Neuronal stem cell (in vitro differentiated cells): ENCODE results near the gene PTPRD.

Experiments used
- DNase-seq: peaks from one replicate; pipeline ENCODE4 v3.0.0-alpha.2; 2013; ENCODE audit warnings: low spot score
- H2AFZ ChIP-seq: one replicate; pipeline ENCODE4 v1.6.1; 2013; ENCODE audit warnings: mild to moderate bottlenecking, low read length, inconsistent platforms
- H2AK5ac ChIP-seq: 2 replicates; pipeline ENCODE4 v1.6.1; 2013; ENCODE audit warnings: low read depth, mild to moderate bottlenecking, inconsistent platforms, low read length, moderate library complexity, mixed read lengths
- H2BK120ac ChIP-seq: 2 replicates; pipeline ENCODE4 v1.6.1; 2013; ENCODE audit warnings: low read depth, mild to moderate bottlenecking, inconsistent platforms, low read length, moderate library complexity, mixed read lengths
- H2BK12ac ChIP-seq: one replicate; pipeline ENCODE4 v1.6.1; 2013; ENCODE audit warnings: low read length, inconsistent platforms
- H2BK15ac ChIP-seq: 2 replicates; pipeline ENCODE4 v1.6.1; 2013; ENCODE audit warnings: mild to moderate bottlenecking, low read length, inconsistent platforms, mixed read lengths
- H2BK5ac ChIP-seq: one replicate; pipeline ENCODE4 v1.6.1; 2013; ENCODE audit warnings: inconsistent platforms, mild to moderate bottlenecking, low read length, moderate library complexity
- H3K14ac ChIP-seq: one replicate; pipeline ENCODE4 v1.6.1; 2013; ENCODE audit warnings: low read length, inconsistent platforms
- H3K18ac ChIP-seq: 2 replicates; pipeline ENCODE4 v1.6.1; 2013; ENCODE audit warnings: low read length, inconsistent platforms
- H3K23ac ChIP-seq: 2 replicates; pipeline ENCODE4 v1.6.1; 2013; ENCODE audit warnings: low read depth, mild to moderate bottlenecking, mixed read lengths, low read length, inconsistent platforms; ENCODE audit not compliant: poor library complexity
- H3K27ac ChIP-seq: replicated peaks from 3 replicates; pipeline ENCODE4 v1.5.1; 2013; ENCODE audit warnings: low read length, inconsistent platforms
- H3K27me3 ChIP-seq, 3 experiments: 2 replicates each; pipeline ENCODE4 v1.6.1; 2013; ENCODE audit warnings: low read length in 3 of 3, mild to moderate bottlenecking in 2 of 3, inconsistent platforms in 1 of 3, low read depth in 1 of 3, mixed read lengths in 1 of 3, moderate library complexity in 1 of 3; ENCODE audit not compliant: control insufficient read depth in 3 of 3, insufficient read depth in 3 of 3
- H3K36me3 ChIP-seq, 2 donors: replicated peaks in 1 of 2; 2 replicates each; pipeline ENCODE4 v1.6.1; 2013; ENCODE audit warnings: low read length in 2 of 2; ENCODE audit not compliant: control insufficient read depth in 2 of 2, insufficient read depth in 2 of 2
- H3K4ac ChIP-seq: 2 replicates; pipeline ENCODE4 v1.6.1; 2013; ENCODE audit warnings: inconsistent platforms, mild to moderate bottlenecking, low read length, moderate library complexity
- H3K4me1 ChIP-seq, 2 donors: 1 replicate in 1 of 2; 2 replicates in 1 of 2; pipeline ENCODE4 v1.6.1; 2013; ENCODE audit warnings: low read length in 2 of 2, low read depth in 1 of 2; ENCODE audit not compliant: control insufficient read depth in 2 of 2, insufficient read depth in 1 of 2
- H3K4me2 ChIP-seq: one replicate; pipeline ENCODE4 v1.6.1; 2013; ENCODE audit warnings: mild to moderate bottlenecking, low read length, inconsistent platforms; ENCODE audit not compliant: insufficient read depth, poor library complexity, severe bottlenecking
- H3K4me3 ChIP-seq, 2 donors: 2 replicates each; pipeline ENCODE4 v1.5.1; 2013; ENCODE audit warnings: low read length in 2 of 2, mild to moderate bottlenecking in 2 of 2, inconsistent platforms in 1 of 2, moderate library complexity in 1 of 2
- H3K79me1 ChIP-seq: one replicate; pipeline ENCODE4 v1.6.1; 2013; ENCODE audit warnings: low read depth, mild to moderate bottlenecking, inconsistent platforms, low read length, moderate library complexity
- H3K9ac ChIP-seq: one replicate; pipeline ENCODE4 v1.6.1; 2013; ENCODE audit warnings: mild to moderate bottlenecking, low read depth, low read length, inconsistent platforms; ENCODE audit not compliant: poor library complexity
- H3K9me3 ChIP-seq, 2 donors: replicated peaks in 1 of 2; 2 replicates each; pipeline versions ENCODE3 to v1.6.1; 2013; ENCODE audit warnings: low read length in 2 of 2, mild to moderate bottlenecking in 2 of 2, inconsistent platforms in 1 of 2, low read depth in 1 of 2, mixed read lengths in 1 of 2, moderate library complexity in 1 of 2; ENCODE audit not compliant: control insufficient read depth in 2 of 2, insufficient read depth in 1 of 2
- H4K8ac ChIP-seq: one replicate; pipeline ENCODE4 v1.6.1; 2013; ENCODE audit warnings: low read depth, mild to moderate bottlenecking, inconsistent platforms, low read length, moderate library complexity
- H4K91ac ChIP-seq: one replicate; pipeline ENCODE4 v1.6.1; 2013; ENCODE audit warnings: low read length, low read depth, mild to moderate bottlenecking, inconsistent platforms; ENCODE audit not compliant: poor library complexity
- WGBS, 2 donors: extraction: QIAGEN DNeasy Blood & Tissue Kit; methylation state at CpG; one replicate each; pipeline ENCODE4 v1.1.7; 2013; ENCODE audit warnings: missing lambda C conversion rate in 2 of 2, mixed read lengths in 1 of 2; ENCODE audit not compliant: insufficient read length in 2 of 2, insufficient replicate concordance in 1 of 2; ENCODE audit errors: extremely low coverage in 2 of 2; 5-methylcytosine and 5-hydroxymethylcytosine counted together

Gene PTPRD

DNA sequence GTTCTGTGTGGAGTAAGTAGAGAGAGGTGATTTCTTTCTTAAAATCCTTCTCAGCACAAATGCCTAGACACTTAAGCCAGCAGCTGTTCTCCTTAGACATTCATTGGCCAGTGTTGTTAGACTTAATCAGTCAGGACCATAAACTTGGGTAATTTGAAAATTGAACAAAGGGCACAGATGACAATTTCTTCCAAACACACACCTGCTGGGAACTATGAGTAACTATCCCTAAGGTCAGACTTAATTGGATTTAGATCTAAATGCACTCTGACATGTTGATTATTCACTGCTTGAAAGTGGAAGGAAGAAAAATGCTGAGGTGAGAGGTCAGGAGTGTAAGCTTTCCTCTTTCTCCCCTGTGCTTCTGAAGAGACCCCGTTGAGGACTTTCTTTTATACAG, 1729.5 kb downstream of the PTPRD start:
- no peak overlapping the region for H3K4me2 ChIP-seq
- no peak overlapping the region for H2BK120ac ChIP-seq
- no peak overlapping the region for H3K27ac ChIP-seq
- no peak overlapping the region for H3K18ac ChIP-seq
- no peak overlapping the region for H2AFZ ChIP-seq
- H2BK12ac ChIP-seq, result no peak overlapping the region
- H4K8ac ChIP-seq, result no peak overlapping the region
- no peak overlapping the region for H2AK5ac ChIP-seq
- DNase-seq, result no peak
- H3K79me1 ChIP-seq, result no peaks in the 10 kb centered on the region
- H3K27me3 ChIP-seq, result no peaks in the 10 kb centered on the region
- H3K4ac ChIP-seq, result no peak overlapping the region
- WGBS, 2 donors, result no CpG with 5 or more reads among the region's 1 CpG
- no peak overlapping the region for H3K9ac ChIP-seq
- H3K9me3 ChIP-seq, result no peaks in the 10 kb centered on the region
- no peak overlapping the region for H4K91ac ChIP-seq
- no peak overlapping the region for H3K23ac ChIP-seq
- no peak overlapping the region for H2BK15ac ChIP-seq
- H3K4me3 ChIP-seq, result no peak overlapping the region
- H2BK5ac ChIP-seq, result no peak overlapping the region
- no peak overlapping the region for H3K14ac ChIP-seq
- no peaks in the 10 kb centered on the region for H3K4me1 ChIP-seq
- H3K36me3 ChIP-seq, result no peaks in the 10 kb centered on the region

DNA sequence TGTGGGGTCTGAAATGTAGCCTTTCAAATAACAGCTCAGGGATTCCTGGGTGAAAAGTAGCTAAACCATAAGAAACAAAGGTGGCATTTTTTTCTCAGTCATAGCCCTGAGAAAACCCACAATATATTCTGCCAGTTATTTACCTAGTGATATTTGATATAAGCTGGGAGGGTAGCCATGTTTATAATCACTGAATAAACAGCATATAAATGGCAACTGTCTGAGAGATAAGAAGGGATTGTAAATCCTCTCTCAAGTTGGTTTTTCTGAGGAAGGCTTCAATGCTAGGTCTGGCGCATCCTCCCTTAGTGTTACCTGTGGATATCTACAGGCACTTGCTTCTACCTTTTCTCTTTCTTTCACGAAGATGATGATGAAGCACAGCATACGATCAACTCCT, 1732.7 kb downstream of the PTPRD start:
- no peak overlapping the region for H2BK15ac ChIP-seq
- H3K27ac ChIP-seq, result no peak overlapping the region
- H3K18ac ChIP-seq, result no peak overlapping the region
- H3K36me3 ChIP-seq, result no peaks in the 10 kb centered on the region
- no CpG with 5 or more reads among the region's 3 CpGs for WGBS, 2 donors
- H3K27me3 ChIP-seq, result no peaks in the 10 kb centered on the region
- no peak overlapping the region for H2BK5ac ChIP-seq
- no peak overlapping the region for H3K4ac ChIP-seq
- no peak overlapping the region for H2AK5ac ChIP-seq
- H3K4me3 ChIP-seq, result no peak overlapping the region
- H3K14ac ChIP-seq, result no peak overlapping the region
- H3K9ac ChIP-seq, result no peak overlapping the region
- H3K23ac ChIP-seq, result no peak overlapping the region
- no peak overlapping the region for H3K4me2 ChIP-seq
- no peak overlapping the region for H2AFZ ChIP-seq
- H2BK12ac ChIP-seq, result no peak overlapping the region
- no peaks in the 10 kb centered on the region for H3K4me1 ChIP-seq
- no peak for DNase-seq
- H4K91ac ChIP-seq, result no peak overlapping the region
- H3K9me3 ChIP-seq, result no peaks in the 10 kb centered on the region
- no peak overlapping the region for H4K8ac ChIP-seq
- H3K79me1 ChIP-seq, result no peaks in the 10 kb centered on the region
- no peak overlapping the region for H2BK120ac ChIP-seq

DNA sequence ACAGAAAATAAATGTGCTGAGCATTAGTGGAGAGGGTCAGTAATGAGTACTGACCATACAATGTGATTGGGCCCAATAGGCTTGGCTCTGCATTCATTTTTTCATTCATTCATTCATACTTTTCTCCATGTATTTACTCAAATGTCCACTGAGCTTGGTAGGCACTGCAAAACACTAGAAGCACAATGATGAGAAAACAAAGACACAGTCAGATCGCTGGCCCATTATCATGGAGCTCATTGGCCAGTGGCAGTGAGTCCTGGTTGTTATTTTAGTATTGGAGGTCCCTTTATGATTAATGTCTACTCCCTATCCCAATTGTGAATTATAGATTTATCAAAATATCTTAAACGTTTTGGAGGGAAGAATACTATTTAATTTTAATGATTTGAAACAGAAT, 1733.5 kb downstream of the PTPRD start:
- H2BK12ac ChIP-seq, result no peak overlapping the region
- no peak overlapping the region for H3K27ac ChIP-seq
- no peak overlapping the region for H3K4ac ChIP-seq
- WGBS, 2 donors, result no CpG with 5 or more reads among the region's 2 CpGs
- no peak overlapping the region for H3K9ac ChIP-seq
- H3K79me1 ChIP-seq, result no peaks in the 10 kb centered on the region
- H3K36me3 ChIP-seq, result no peaks in the 10 kb centered on the region
- no peak overlapping the region for H4K91ac ChIP-seq
- H2BK15ac ChIP-seq, result no peak overlapping the region
- H4K8ac ChIP-seq, result no peak overlapping the region
- H3K14ac ChIP-seq, result no peak overlapping the region
- no peak overlapping the region for H3K4me2 ChIP-seq
- H2BK120ac ChIP-seq, result no peak overlapping the region
- H3K9me3 ChIP-seq, result no peaks in the 10 kb centered on the region
- no peak overlapping the region for H3K23ac ChIP-seq
- H2AFZ ChIP-seq, result no peak overlapping the region
- DNase-seq, result no peak
- H3K4me3 ChIP-seq, result no peak overlapping the region
- H3K4me1 ChIP-seq, result no peaks in the 10 kb centered on the region
- no peaks in the 10 kb centered on the region for H3K27me3 ChIP-seq
- H3K18ac ChIP-seq, result no peak overlapping the region
- no peak overlapping the region for H2BK5ac ChIP-seq
- H2AK5ac ChIP-seq, result no peak overlapping the region

DNA sequence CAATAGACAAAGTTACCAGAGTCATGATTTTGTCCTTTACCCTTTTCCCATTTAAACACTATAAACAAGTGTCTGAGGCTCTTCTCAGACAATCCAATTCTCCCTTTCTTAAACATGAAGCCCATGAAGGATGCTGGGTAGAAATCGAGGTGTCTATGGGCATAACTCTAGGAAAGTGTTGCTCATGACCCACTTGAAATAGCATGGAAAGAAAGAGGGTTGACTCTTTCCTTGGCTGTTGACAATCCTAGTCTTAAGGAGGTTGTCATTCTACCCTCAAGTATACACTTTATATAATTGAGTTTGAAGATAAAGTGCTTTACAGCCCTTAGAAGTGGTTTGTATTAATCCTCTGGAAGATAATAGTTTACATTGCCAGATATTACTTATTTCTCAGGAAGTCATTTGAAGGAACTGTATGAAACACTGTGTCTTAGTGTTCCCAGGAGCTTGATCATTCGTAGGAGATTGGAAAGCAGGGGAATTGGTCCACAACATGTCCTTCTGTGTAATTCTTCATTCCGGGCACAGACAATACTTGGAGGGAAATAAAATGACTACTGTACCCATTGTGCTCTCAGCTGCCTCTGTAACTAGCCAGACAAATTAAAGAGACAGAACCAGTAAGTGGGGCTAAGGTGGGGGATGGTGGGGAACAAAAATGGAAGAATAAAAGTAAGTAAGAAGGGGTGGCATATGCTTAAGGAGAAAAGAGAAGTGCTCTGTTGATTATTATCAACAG, 1734.9 kb downstream of the PTPRD start:
- Histone ChIP-seq H2BK5ac (no peak overlapping the region), H3K14ac (no peak overlapping the region), H3K27ac (no peak overlapping the region), H3K4me1 (no peaks in the 10 kb centered on the region), H3K4ac (no peak overlapping the region), H3K36me3 (no peaks in the 10 kb centered on the region), H3K4me3 (no peak overlapping the region), H3K23ac (no peak overlapping the region), H3K18ac (no peak overlapping the region), H2BK120ac (no peak overlapping the region), H2AK5ac (no peak overlapping the region), H2BK15ac (no peak overlapping the region), H3K9me3 (no peaks in the 10 kb centered on the region), H3K79me1 (no peaks in the 10 kb centered on the region), H4K91ac (no peak overlapping the region), H2AFZ (no peak overlapping the region), H3K27me3 (no peaks in the 10 kb centered on the region), H3K4me2 (no peak overlapping the region), H3K9ac (no peak overlapping the region), H2BK12ac (no peak overlapping the region), H4K8ac (no peak overlapping the region)
- WGBS, 2 donors, result no CpG with 5 or more reads among the region's 3 CpGs
- DNase-seq, result no peak
